ENCODE data around the gene SMYD3. TPM values are rescaled to one million over a fixed set of nuclear protein-coding genes. Genes with fewer than 3 reads are reported as not detected.

Gene SMYD3
- polyA plus RNA-seq, 2 of the 4 experiments (the other 2 are of a cell fraction): 18.2 to 35.2 TPM

DNA sequence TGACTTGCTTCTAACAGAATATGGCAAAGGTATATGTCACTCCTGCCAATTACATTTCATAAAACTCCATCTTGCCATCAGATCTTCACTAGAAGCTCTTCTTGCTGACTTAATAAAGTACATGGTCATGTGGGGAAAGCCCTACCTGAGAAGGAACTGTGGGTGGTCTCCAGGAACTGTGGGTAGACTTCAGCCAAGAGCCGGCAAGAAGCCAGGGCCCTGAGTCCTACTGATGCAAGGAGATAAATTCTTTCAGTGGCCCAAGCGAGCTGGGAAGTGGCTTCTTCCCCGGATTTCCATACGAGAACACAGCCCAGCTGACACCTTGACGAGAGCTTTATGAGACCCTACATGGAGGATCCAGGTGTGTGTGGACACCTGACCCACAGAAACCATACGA is 228.7 kb downstream of the SMYD3 start:
- ATAC-seq (no peak), FAIRE-seq (no peak), DNase-seq (ENCODE audit: low read depth in 1 of 2, low spot score in 1 of 2) (no peak)
- ChIA-PET POLR2A (no interaction called here), CTCF (interaction anchor here (1.4 kb wide), 1 partner anchor 1122 kb away, joined by 4 read pairs; no protein-coding TSS in a partner anchor)
- no peak overlapping the region for H3K4me2 ChIP-seq
- H3K4me1 ChIP-seq: peaks cover 20% of the 10 kb centered on the region; the same call in 2 of the 3 replicates
- WGBS (ENCODE audit: missing lambda C conversion rate): 94% methylated on average over 6 of the region's 6 CpGs
- no peak overlapping the region for H3K27ac ChIP-seq
- no peak overlapping the region for H3K4me3 ChIP-seq
- no peak for TF ChIP-seq ESRRA (IDR thresholded peaks at IDR 0.05; ENCODE audit: borderline replicate concordance, low read length)
- TF ChIP-seq ZC3H11A (IDR thresholded peaks at IDR 0.05): no peak
- TF ChIP-seq EHF (CRISPR knock-in tag; IDR thresholded peaks at IDR 0.05): no peak
- no peak for TF ChIP-seq PHF8 (IDR thresholded peaks at IDR 0.05; ENCODE audit: borderline replicate concordance, low read depth)
- TF ChIP-seq TP53 (CRISPR knock-in tag; IDR thresholded peaks at IDR 0.05): no peak
- TF ChIP-seq ZFP36 (IDR thresholded peaks at IDR 0.05; ENCODE audit: borderline replicate concordance, partially characterized antibody): no peak
- TF ChIP-seq, protein P1, sequence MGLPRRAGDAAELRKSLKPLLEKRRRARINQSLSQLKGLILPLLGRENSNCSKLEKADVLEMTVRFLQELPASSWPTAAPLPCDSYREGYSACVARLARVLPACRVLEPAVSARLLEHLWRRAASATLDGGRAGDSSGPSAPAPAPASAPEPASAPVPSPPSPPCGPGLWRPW (IDR thresholded peaks at IDR 0.05): no peak
- no peak for TF ChIP-seq FOSL2 (IDR thresholded peaks at IDR 0.05)
- TF ChIP-seq FOSL2 (CRISPR knock-in tag; IDR thresholded peaks at IDR 0.05): no peak
- no peak for TF ChIP-seq GATA3 (IDR thresholded peaks at IDR 0.05; ENCODE audit: borderline replicate concordance)
- TF ChIP-seq SMC3 (IDR thresholded peaks at IDR 0.05): no peak
- TF ChIP-seq MAFK (IDR thresholded peaks at IDR 0.05; ENCODE audit: partially characterized antibody): no peak
- no peak for TF ChIP-seq MYC (IDR thresholded peaks at IDR 0.05; ENCODE audit: borderline replicate concordance, low read length)
- TF ChIP-seq SREBF2 (IDR thresholded peaks at IDR 0.05): no peak
- no peak for TF ChIP-seq EHMT2 (IDR thresholded peaks at IDR 0.05; ENCODE audit: low read depth)
- TF ChIP-seq, protein P2, sequence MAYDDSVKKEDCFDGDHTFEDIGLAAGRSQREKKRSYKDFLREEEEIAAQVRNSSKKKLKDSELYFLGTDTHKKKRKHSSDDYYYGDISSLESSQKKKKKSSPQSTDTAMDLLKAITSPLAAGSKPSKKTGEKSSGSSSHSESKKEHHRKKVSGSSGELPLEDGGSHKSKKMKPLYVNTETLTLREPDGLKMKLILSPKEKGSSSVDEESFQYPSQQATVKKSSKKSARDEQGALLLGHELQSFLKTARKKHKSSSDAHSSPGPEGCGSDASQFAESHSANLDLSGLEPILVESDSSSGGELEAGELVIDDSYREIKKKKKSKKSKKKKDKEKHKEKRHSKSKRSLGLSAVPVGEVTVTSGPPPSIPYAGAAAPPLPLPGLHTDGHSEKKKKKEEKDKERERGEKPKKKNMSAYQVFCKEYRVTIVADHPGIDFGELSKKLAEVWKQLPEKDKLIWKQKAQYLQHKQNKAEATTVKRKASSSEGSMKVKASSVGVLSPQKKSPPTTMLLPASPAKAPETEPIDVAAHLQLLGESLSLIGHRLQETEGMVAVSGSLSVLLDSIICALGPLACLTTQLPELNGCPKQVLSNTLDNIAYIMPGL (CRISPR knock-in tag; IDR thresholded peaks at IDR 0.05; ENCODE audit: borderline replicate concordance): no peak
- TF ChIP-seq TFCP2L1 (CRISPR knock-in tag; IDR thresholded peaks at IDR 0.05): no peak
- no peak for TF ChIP-seq RNF2 (IDR thresholded peaks at IDR 0.05; ENCODE audit: borderline replicate concordance, low read depth)
- TF ChIP-seq ZSCAN20 (CRISPR knock-in tag; IDR thresholded peaks at IDR 0.05): no peak
- TF ChIP-seq HOXB13 (CRISPR knock-in tag; IDR thresholded peaks at IDR 0.05; ENCODE audit: low read depth): no peak
- TF ChIP-seq, protein P3, sequence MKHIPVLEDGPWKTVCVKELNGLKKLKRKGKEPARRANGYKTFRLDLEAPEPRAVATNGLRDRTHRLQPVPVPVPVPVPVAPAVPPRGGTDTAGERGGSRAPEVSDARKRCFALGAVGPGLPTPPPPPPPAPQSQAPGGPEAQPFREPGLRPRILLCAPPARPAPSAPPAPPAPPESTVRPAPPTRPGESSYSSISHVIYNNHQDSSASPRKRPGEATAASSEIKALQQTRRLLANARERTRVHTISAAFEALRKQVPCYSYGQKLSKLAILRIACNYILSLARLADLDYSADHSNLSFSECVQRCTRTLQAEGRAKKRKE (CRISPR knock-in tag; IDR thresholded peaks at IDR 0.05; ENCODE audit: low read depth): no peak
- no peaks in the 10 kb centered on the region for H3K9me3 ChIP-seq

DNA sequence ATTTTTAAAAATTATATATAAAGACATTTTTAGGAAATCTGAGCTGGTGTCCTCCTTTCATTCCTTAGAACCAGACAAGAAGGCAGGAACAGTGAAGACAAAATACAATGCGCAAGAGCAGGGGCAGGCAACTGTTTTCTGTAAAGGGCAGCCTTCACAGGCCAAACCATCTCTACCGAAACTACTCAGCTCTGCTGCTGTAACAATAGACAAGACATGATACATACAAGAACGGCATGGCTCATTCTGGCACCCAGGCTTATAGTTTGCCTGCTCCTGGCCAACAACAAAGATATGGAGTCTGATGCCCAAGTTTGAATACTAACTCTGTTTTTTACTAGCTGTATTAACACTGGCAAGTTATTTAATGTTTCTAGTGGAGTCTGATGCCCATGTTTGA is 232.0 kb downstream of the SMYD3 start:
- no peak for TF ChIP-seq ZSCAN20 (CRISPR knock-in tag; IDR thresholded peaks at IDR 0.05)
- TF ChIP-seq JUN (IDR thresholded peaks at IDR 0.05): no peak
- TF ChIP-seq, protein P4, sequence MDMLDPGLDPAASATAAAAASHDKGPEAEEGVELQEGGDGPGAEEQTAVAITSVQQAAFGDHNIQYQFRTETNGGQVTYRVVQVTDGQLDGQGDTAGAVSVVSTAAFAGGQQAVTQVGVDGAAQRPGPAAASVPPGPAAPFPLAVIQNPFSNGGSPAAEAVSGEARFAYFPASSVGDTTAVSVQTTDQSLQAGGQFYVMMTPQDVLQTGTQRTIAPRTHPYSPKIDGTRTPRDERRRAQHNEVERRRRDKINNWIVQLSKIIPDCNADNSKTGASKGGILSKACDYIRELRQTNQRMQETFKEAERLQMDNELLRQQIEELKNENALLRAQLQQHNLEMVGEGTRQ (IDR thresholded peaks at IDR 0.05): no peak
- TF ChIP-seq ESRRA (IDR thresholded peaks at IDR 0.05; ENCODE audit: borderline replicate concordance, low read length): no peak
- no peak for TF ChIP-seq NR3C1 (IDR thresholded peaks at IDR 0.05)
- TF ChIP-seq MAFK (IDR thresholded peaks at IDR 0.05; ENCODE audit: partially characterized antibody): no peak
- no peak for TF ChIP-seq ZFP36 (IDR thresholded peaks at IDR 0.05; ENCODE audit: borderline replicate concordance, partially characterized antibody)
- Histone ChIP-seq H3K9me3 (no peaks in the 10 kb centered on the region), H3K4me3 (no peak overlapping the region), H3K27ac (no peak overlapping the region), H3K4me2 (no peak overlapping the region), H3K4me1 (no peaks in the 10 kb centered on the region)
- ChIA-PET POLR2A (no interaction called here), CTCF (no interaction called here)
- DNase-seq (ENCODE audit: low read depth in 1 of 2, low spot score in 1 of 2): no peak
- ATAC-seq: no peak
- FAIRE-seq: no peak
- WGBS (ENCODE audit: missing lambda C conversion rate): 85% methylated on average over 3 of the region's 3 CpGs
